Upper lobe of right lung (tissue), 1 donor: ENCODE data around the gene JCAD. TPM values are rescaled to one million over a fixed set of nuclear protein-coding genes. Genes with fewer than 3 reads are reported as not detected.
"Not testable (repeated sequence)": the region's sequence is repeated elsewhere in the genome, so short reads cannot be mapped to it uniquely, and the experiment has no call there.

Source experiments
- ATAC-seq: fragments of 200-7000 bp; cut with Tn5 transposase; one replicate; pipeline ENCODE4 v1.9.1; 2020; ENCODE audit warnings: mild to moderate bottlenecking, moderate library complexity
- DNase-seq: peaks from one replicate; pipeline ENCODE4 v3.0.0-alpha.2; 2020
- H3K27ac ChIP-seq: fragments of 200-600 bp; one replicate; pipeline ENCODE4 v1.8.0; 2022
- H3K27me3 ChIP-seq: fragments of 200-600 bp; one replicate; pipeline ENCODE4 v1.8.0; 2022; ENCODE audit warnings: mild to moderate bottlenecking
- H3K36me3 ChIP-seq: fragments of 200-600 bp; one replicate; pipeline ENCODE4 v1.8.0; 2022
- H3K4me1 ChIP-seq: fragments of 200-600 bp; one replicate; pipeline ENCODE4 v1.8.0; 2022
- H3K4me3 ChIP-seq: fragments of 200-600 bp; one replicate; pipeline ENCODE4 v1.8.0; 2022; ENCODE audit warnings: mild to moderate bottlenecking
- H3K9me3 ChIP-seq: fragments of 200-600 bp; one replicate; pipeline ENCODE4 v1.8.0; 2022
- CTCF ChIP-seq: fragments of 200-600 bp; IDR thresholded peaks from one replicate; pipeline ENCODE4 v1.8.0; 2022; ENCODE audit warnings: antibody characterized with exemption
- intact Hi-C: fragments of 100-400 bp; cut with DNase I; formaldehyde crosslinking; loops from one replicate; pipeline ENCODE4 v1.11.0; 2022
- total RNA-seq: library from RNA; stranded (reverse); fragmentation: NEBNext Ultra II Directional; extraction: Animal tissue kit (Norgen Biotek cat#: 25700); gene quantifications from one replicate; pipeline ENCODE4 v1.2.1, GENCODE V29; 2021
- donor health status: DM: no; HTN: yes; CAD: no; lungs with severe emphysema.

JCAD gene
- total RNA-seq, 1 donor from 2014 or later = 67.6 TPM

- DNase-seq = no peak
- ATAC-seq = no peak
- intact Hi-C loops = no loop called here
- H3K36me3 ChIP-seq = no peaks in the 10 kb centered on the region
- H3K27ac ChIP-seq = no peak overlapping the region
- no peaks in the 10 kb centered on the region for H3K4me1 ChIP-seq
- TF ChIP-seq CTCF = no peak
- peaks cover 6% of the 10 kb centered on the region for H3K9me3 ChIP-seq
- H3K4me3 ChIP-seq = no peak overlapping the region
- H3K27me3 ChIP-seq = no peaks in the 10 kb centered on the region
These were observed 71.9 kb downstream of the JCAD start for GRCh38 chr10:29987471-29987870.

- H3K27ac ChIP-seq = no peak overlapping the region
- ATAC-seq (no peak), DNase-seq (no peak)
- peaks cover 6% of the 10 kb centered on the region for H3K9me3 ChIP-seq
- no peaks in the 10 kb centered on the region for H3K27me3 ChIP-seq
- H3K4me3 ChIP-seq = no peak overlapping the region
- no peaks in the 10 kb centered on the region for H3K4me1 ChIP-seq
- no peaks in the 10 kb centered on the region for H3K36me3 ChIP-seq
- intact Hi-C loops = no loop called here
- TF ChIP-seq CTCF = no peak
These were observed 76.3 kb downstream of the JCAD start for GRCh38 chr10:29982997-29983648.

- H3K27me3 ChIP-seq = no peaks in the 10 kb centered on the region
- no peak overlapping the region for H3K27ac ChIP-seq
- DNase-seq (no peak), ATAC-seq (no peak)
- TF ChIP-seq CTCF = no peak
- H3K36me3 ChIP-seq = no peaks in the 10 kb centered on the region
- no peaks in the 10 kb centered on the region for H3K4me1 ChIP-seq
- H3K4me3 ChIP-seq = no peak overlapping the region
- H3K9me3 ChIP-seq = peaks cover 6% of the 10 kb centered on the region
- intact Hi-C loops = no loop called here
These were observed 77.9 kb downstream of the JCAD start for GRCh38 chr10:29981510-29981909.

- H3K36me3 ChIP-seq = no peaks in the 10 kb centered on the region
- ATAC-seq = no peak
- no peak for TF ChIP-seq CTCF
- no peaks in the 10 kb centered on the region for H3K27me3 ChIP-seq
- H3K4me1 ChIP-seq = no peaks in the 10 kb centered on the region
- H3K9me3 ChIP-seq = peaks cover 6% of the 10 kb centered on the region
- DNase-seq = no peak
- intact Hi-C loops = no loop called here
- no peak overlapping the region for H3K27ac ChIP-seq
- no peak overlapping the region for H3K4me3 ChIP-seq
These were observed 79.3 kb downstream of the JCAD start for GRCh38 chr10:29980084-29980483.

- H3K4me1 ChIP-seq, H3K36me3 ChIP-seq, H3K9me3 ChIP-seq, H3K27ac ChIP-seq, intact Hi-C loops, DNase-seq, H3K27me3 ChIP-seq, H3K4me3 ChIP-seq, ATAC-seq: not testable (repeated sequence)
These were observed 80.0 kb downstream of the JCAD start for GRCh38 chr10:29979421-29979779.

- TF ChIP-seq CTCF = no peak
- intact Hi-C loops = no loop called here
- Histone ChIP-seq H3K27ac (no peak overlapping the region), H3K27me3 (no peaks in the 10 kb centered on the region), H3K4me3 (no peak overlapping the region), H3K4me1 (no peaks in the 10 kb centered on the region), H3K9me3 (no peaks in the 10 kb centered on the region), H3K36me3 (no peaks in the 10 kb centered on the region)
- DNase-seq (no peak), ATAC-seq (no peak)
These were observed 82.2 kb downstream of the JCAD start for GRCh38 chr10:29977171-29977570.
